Cerebellar nuclear complex (tissue), 1 donor: Measurements from ENCODE around the gene TSPEAR.
"Not testable (repeated sequence)": the region's sequence is repeated elsewhere in the genome, so short reads cannot be mapped to it uniquely, and the experiment has no call there.

ENCODE experiments used
- DNase-seq, 2 experiments: peaks; one replicate each; lab custom pipeline; 2025; lab: John Stamatoyannopoulos, UW

TSPEAR gene

GRCh38 chr21:44589094-44589493 is 122.3 kb downstream of the TSPEAR start:
- no peak for DNase-seq

DNA sequence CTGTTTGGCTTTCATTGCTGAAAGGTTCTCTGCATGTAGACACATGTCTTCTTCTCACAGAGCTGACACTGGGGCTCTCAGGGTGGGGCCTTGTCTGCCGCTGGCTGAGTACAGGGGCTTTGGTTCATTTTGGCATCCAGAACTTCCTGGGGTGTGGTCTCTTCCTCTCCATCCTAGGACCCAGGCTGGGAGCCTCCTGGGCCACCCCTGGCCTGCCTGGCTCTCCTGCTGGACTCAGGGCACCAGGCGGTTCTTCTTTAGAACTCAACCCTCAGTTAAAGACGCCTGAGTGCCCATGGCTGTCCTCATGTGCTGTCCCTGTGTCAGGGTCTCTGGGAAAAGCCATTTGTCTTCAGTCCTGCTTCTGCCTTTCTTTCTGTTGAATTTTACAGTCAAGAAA is 125.5 kb downstream of the TSPEAR start:
- DNase-seq: no peak

DNA sequence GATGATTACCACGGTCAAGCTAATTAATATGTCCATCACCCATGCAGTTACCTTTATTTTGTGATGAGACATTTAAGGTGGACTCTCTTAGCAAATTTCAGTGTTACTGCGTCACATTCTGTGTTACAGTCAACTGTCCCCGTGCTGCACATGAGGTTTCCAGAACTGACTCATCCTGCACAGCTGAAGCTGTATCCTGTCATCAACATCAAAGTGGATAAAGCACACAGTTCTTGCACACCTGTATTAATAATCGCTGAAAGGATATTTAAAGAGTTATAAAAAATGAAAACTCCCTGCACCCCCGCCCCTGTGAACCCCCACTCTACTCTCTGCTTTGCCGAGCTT is 127.6 kb downstream of the TSPEAR start:
- DNase-seq: no peak

GRCh38 chr21:44583089-44583799 is 128.1 kb downstream of the TSPEAR start:
- no peak for DNase-seq

GRCh38 chr21:44582055-44582454 is 129.3 kb downstream of the TSPEAR start:
- DNase-seq: no peak

DNA sequence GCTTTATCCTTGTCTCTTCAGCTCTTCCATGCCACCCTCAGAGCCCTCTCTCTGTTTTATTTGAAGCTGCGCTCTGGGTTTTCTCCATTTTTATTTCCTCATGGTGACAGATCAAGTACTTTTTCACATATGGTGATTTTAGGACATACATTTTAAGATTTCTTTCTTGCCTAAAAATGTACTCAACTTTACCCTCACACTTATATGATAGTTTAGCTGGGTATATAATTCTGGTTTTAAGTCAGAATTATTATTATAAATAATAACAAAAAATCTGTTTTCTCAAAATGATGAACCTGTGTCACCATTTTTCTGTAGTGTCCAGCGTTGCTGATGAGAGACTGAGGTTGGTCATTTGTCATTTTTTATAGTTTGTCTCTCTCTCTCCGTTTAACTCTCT is 130.2 kb downstream of the TSPEAR start:
- no peak for DNase-seq

- not testable (repeated sequence) for DNase-seq
These were observed 131.0 kb downstream of the TSPEAR start, which contains the start of gene KRTAP10-5 for GRCh38 chr21:44580231-44580821. Gene KRTAP10-5, minus strand, starts transcription at chr21:44580604. Its CDS starts 26 bp downstream, at chr21:44580578.

DNA sequence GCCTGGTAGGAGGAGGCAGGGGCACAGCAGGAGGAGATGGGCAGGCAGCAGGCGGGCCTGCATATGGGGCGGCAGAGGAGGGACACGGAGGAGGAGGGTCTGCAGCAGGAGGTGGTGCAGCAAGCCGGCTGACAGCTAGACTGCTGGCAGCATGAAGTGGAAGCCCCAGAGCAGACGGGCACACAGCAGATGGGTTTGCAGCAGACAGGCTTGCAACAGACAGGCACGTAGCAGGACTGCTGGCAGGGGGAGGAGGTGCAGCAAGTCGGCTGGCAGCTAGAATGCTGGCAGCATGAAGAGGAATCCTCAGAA is 131.6 kb downstream of the TSPEAR start:
- DNase-seq: no peak

DNA sequence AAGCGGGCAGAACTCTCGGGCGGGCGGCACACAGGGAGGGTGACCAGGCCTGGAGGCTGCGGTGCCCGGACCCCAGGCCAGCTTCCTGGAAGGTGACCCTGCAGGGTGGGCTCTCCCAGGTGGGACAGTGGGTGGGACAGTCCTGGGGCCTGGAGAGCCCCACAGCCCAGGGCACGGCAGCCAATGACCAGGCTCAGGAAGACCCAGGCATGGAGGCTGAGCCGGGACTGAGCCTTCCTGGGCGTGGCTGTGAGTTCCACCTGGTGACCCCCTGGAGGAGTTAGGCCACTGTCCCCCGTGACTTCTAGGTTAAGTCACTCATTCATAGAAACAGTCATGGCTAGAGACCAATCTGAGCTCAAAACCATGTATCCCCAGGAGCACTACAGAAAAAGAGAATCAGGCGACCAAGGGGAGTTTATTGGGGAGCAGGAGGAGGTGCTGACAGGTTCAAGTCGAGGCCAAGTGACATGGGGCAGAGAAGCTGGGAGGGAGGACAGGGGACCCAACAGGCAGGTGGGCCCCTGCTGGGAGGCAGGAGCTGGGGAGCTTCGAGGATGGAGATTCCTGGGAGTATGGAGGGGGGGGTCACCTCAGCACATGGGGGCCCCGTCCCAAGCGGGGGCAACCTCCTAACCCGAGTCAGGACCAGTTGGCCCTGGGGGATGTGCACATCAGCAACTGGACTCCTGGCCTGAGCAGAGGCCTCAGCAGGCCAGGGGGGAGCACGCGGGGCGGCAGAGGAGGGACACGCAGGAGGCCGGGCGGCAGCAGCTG is 132.1 kb downstream of the TSPEAR start:
- no peak for DNase-seq

- no peak for DNase-seq
These were observed 132.9 kb downstream of the TSPEAR start for GRCh38 chr21:44578371-44579055.

DNA sequence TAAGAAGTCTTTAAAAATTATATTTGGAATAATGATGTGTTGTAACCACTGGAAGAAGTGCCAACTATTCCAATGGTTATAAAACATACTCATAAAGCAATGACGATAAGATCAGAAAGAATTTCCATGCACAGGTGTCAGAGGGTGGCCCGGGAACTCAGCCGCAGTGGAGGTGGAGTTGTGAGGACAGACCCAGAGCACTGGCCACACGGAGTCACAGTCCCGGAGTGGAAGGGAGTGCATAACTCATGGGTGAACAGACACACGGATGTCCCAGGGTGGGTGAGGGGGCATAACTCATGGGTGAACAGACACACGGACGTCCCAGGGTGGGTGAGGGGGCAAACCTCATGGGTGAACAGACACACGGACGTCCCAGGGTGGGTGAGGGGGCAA is 135.3 kb downstream of the TSPEAR start:
- DNase-seq: no peak

DNA sequence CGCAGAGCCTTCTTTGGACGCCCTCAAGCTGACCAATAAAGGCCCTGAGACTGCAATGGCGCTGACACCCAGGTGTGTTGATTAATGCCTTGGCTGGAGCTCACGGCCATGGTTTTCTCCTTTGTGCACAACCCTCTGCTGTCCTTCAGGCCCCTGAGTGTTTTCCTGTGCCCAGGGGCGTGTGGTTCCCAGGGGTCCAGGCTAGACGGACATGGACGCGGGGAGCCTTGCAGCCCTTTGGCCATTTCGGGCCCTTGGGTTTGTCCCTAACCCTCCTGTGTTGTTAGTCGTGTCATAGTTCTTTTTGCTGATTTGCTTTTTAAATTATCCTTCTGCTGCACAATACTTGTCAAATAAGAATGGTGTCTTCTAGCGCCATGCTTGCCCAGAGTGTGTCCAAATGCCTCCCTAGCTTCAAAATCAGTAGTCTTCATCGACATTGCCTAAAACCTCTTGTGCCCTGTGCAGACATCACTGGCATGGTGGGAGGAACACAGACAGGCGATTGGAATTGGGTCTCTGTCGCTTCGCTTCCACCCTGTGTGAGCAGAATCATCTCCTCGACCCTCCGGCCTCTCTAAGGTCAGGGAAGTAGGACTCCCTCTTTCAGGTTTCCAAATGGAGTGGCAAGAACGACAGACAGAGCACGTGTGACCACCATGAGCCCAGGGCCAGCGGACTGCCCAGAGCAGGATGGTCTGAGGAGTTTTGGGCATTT is 135.9 kb downstream of the TSPEAR start:
- DNase-seq: no peak

GRCh38 chr21:44574457-44575306 is 136.7 kb downstream of the TSPEAR start:
- no peak for DNase-seq

DNA sequence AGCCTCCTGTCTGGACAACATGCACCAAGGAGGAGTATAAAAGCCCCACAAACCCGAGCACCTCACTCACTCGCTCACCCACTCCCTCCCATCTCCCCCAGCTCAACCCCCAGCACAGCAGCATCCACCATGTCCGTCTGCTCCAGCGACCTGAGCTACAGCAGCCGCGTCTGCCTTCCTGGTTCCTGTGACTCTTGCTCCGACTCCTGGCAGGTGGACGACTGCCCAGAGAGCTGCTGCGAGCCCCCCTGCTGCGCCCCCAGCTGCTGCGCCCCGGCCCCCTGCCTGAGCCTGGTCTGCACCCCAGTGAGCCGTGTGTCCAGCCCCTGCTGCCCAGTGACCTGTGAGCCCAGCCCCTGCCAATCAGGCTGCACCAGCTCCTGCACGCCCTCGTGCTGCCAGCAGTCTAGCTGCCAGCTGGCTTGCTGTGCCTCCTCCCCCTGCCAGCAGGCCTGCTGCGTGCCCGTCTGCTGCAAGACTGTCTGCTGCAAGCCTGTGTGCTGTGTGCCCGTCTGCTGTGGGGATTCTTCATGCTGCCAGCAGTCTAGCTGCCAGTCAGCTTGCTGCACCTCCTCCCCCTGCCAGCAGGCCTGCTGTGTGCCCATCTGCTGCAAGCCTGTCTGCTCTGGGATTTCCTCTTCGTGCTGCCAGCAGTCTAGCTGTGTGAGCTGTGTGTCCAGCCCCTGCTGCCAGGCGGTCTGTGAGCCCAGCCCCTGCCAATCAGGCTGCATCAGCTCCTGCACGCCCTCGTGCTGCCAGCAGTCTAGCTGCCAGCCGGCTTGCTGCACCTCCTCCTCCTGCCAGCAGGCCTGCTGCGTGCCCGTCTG is 137.5 kb downstream of the TSPEAR start, which contains the start of gene KRTAP10-4:
KRTAP10-4 (plus strand) TSS at position 100 of the 827 bp plus-strand sequence; CDS start at position 130, 30 bp downstream.
- not testable (repeated sequence) for DNase-seq

DNA sequence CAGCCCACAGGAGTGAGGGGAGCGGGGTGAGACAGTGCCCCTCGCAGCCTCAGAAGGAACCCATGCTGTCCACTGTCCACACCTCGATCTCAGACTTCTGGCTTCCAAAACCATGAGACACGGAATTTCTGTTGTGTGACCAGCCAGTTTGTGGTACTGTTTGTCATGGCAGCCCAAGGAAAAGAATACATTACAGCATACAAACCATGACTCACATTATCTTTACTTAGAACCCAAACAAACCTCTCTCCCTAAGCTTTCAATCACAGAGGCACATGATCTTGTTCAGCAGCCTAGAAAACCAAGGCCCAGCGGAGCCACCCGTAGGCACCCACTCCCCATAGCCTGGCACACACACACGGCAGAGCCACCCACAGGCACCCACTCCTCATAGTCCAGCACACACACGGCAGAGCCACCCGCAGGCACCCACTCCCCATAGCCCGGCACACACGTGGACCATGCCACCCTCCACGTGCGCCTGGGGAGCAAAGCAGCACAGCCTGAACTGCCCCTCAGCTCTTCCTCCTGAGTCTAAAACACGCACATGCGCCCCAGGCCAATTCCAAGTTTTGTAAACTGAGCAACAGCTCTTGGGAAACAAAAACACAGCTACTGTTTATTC is 138.3 kb downstream of the TSPEAR start:
- no peak for DNase-seq

GRCh38 chr21:44571844-44572782 is 139.3 kb downstream of the TSPEAR start:
- DNase-seq: no peak

DNA sequence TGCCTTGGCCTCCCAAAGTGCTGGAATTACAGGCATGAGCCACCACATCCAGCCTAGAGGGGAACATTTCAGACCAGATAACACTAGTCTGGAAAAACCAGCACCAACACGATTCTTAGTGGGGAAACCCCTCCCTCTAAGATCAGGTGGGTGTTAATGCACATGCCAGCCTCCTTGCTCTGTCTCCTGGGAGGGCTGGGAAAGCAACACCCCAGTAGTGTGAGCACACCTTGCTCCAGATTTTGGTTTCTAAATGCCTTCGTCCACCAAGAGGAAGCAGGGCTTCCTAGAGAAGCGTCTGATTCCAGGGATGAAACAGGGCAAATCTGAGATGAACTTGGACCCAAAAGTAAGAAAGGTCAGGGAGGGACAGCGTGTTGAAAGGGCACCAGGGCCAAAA is 140.1 kb downstream of the TSPEAR start:
- no peak for DNase-seq

- DNase-seq: no peak
These were observed 141.4 kb downstream of the TSPEAR start for GRCh38 chr21:44569861-44570517.
